GM13976 (cell line): Measurements from ENCODE around the gene FUT8.

Experiments used
- DNase-seq: peaks from one replicate; pipeline ENCODE4 v3.0.0; 2012; ENCODE audit warnings: low spot score
- in situ Hi-C: fragments of 300-500 bp; cut with MboI; formaldehyde crosslinking; loops from one replicate; pipeline ENCODE4 v1.12.0; 2022; ENCODE audit warnings: low sequenced_read_pairs, mixed read lengths, inconsistent platforms; ENCODE audit not compliant: unreplicated experiment
- TF ChIP-seq, protein P1 (sequence below): IDR thresholded peaks from 2 replicates; pipeline ENCODE4 v1.5.1; 2012; ENCODE audit warnings: borderline replicate concordance, mild to moderate bottlenecking; ENCODE audit not compliant: insufficient read depth; ENCODE audit errors: extremely low read depth, missing control alignments, control extremely low read depth

FUT8 gene

DNA sequence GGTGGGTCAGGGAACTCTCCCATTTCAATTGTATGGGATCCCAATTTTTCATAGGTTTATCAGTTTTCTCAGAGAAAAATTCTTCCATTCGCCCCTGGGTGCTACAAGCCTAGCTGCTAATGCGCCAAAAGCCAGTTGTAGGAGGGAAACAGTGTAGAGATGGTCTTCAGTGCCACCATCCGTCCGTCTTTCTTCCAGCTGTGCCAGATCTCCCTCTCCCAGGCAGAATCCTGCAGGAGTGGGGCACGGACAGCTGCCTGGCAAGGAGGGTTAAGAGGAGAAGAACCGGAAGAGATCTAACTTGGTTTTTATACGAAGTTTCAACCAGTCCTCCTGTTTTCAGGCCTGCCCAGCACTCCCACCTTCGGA, 38.9 kb upstream of the FUT8 start:
- no peak for DNase-seq
- TF ChIP-seq, protein P1, sequence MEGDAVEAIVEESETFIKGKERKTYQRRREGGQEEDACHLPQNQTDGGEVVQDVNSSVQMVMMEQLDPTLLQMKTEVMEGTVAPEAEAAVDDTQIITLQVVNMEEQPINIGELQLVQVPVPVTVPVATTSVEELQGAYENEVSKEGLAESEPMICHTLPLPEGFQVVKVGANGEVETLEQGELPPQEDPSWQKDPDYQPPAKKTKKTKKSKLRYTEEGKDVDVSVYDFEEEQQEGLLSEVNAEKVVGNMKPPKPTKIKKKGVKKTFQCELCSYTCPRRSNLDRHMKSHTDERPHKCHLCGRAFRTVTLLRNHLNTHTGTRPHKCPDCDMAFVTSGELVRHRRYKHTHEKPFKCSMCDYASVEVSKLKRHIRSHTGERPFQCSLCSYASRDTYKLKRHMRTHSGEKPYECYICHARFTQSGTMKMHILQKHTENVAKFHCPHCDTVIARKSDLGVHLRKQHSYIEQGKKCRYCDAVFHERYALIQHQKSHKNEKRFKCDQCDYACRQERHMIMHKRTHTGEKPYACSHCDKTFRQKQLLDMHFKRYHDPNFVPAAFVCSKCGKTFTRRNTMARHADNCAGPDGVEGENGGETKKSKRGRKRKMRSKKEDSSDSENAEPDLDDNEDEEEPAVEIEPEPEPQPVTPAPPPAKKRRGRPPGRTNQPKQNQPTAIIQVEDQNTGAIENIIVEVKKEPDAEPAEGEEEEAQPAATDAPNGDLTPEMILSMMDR: no peak
- in situ Hi-C loops: no loop called here

DNA sequence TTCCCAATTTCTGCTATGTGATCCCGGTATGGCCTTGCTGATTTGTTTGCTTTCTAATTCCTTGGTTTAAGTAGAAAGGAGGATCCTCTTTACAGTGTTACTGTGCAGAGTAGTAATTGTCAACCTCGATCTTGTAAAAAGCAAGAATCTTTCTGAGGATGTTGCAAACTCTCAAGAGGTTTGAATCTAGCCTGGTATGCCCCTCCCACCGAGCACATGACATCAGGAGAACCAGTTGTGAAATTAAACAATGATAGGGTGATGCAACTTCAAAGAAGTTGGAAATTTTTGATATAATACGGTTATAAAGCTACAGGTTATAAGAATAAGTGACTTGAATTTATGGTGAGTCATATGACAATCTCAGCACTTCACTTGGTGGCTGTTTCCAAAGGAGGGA, 35.0 kb upstream of the FUT8 start:
- in situ Hi-C loops: no loop called here
- TF ChIP-seq, protein P1: no peak
- no peak for DNase-seq

DNA sequence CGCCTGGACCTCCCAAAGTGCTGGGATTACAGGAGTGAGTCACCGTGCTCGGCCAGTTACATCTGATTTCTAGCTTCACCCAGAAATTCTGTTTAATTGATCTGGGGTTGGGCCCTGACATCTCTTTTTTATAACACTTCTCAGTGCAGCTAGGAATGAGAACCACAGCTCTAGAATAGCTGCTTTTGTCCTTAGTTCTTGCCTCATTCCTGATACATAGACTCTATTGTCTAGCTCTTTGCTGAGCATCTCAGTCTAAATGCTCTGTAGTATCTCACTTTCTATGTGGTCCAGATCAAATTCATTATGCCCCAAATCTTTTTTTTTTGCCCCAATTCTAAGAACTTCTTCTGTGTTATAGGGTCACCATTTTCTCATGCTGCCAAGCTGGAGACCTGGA, 29.9 kb upstream of the FUT8 start:
- in situ Hi-C loops: no loop called here
- TF ChIP-seq, protein P1: no peak
- no peak for DNase-seq

GRCh38 chr14:65387171-65387570, 25.4 kb upstream of the FUT8 start:
- in situ Hi-C loops: no loop called here
- DNase-seq: no peak
- TF ChIP-seq, protein P1: no peak

DNA sequence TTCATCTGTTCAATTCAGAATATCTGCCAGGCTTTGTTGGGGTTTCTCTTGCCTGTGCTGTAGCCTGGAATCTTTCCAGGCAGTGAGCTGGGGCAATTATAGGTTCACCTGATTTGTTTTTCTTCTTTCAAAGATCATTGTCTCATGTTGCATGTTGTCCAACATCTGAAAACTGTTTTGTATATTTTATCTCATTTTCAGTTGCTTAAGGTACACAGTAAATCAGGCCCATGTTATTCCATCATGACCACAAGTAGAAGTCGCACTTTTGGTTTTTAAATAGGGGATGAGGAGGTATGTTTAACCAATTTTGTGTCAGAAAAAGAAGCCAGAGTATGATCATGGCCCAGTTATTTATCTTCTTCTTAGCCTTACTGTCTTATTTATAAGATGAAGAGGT, 24.9 kb upstream of the FUT8 start:
- in situ Hi-C loops: no loop called here
- TF ChIP-seq, protein P1: no peak
- DNase-seq: no peak

GRCh38 chr14:65392296-65392695, 20.2 kb upstream of the FUT8 start:
- no peak for DNase-seq
- TF ChIP-seq, protein P1: no peak
- in situ Hi-C loops: no loop called here
